ENCODE measurements around the gene IL22RA2.

- TF ChIP-seq POLR2A (IDR thresholded peaks at IDR 0.05) (no peak), CTCF (IDR thresholded peaks at IDR 0.05) (peak in 3 of 5 experiments; percentile 11 to 37 (median 14)), EP300 (IDR thresholded peaks at IDR 0.05) (no peak)
These were observed 28.6 kb upstream of the IL22RA2 start for GRCh38 chr6:137202078-137202477.

Measured in tibial nerve (tissue), 4 donors.